Measurements from ENCODE around the gene CD72. TPM values are rescaled to one million over a fixed set of nuclear protein-coding genes. Genes with fewer than 3 reads are reported as not detected.
A peak's percentile ranks its signal among the peaks of the same experiment; 100 is the strongest.

The CD72 gene
- total and polyA plus RNA-seq, 4 donors: 2.0 to 5.7 (median 3.5) TPM

DNA sequence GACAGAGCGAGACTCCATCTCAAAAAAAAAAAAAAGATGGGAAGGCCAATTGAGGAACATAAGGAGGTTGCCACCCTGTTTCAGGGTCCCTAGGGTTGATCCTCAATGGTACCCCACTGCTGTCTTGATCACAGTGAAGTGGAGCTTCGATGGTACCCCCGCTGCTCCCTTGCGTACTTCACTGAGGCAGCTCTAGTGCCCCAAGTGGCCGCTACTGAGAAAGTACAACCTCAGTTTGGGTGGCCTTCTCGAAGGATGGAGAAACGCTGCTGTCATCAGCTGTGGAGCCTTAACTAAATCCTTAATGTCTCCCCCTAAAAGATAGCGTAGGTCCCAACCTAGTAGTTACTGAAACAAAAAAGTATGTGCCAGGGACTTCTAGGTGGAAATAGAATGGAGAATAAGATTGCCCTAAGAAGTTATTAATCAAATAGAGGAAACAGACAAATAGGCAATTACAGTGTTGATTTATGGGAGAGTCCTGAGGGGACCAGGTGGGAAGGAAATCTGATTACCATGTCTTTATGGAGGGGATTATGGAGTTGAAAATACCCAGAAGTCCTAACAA, 6.9 kb downstream of the CD72 start:
- H3K27me3 ChIP-seq (ENCODE audit: control insufficient read depth in 4 of 4, insufficient read depth in 4 of 4, low read length in 3 of 4): no peaks in the 10 kb centered on the region
- H3K4me3 ChIP-seq (ENCODE audit: low read depth in 1 of 3, low read length in 3 of 3): no peak overlapping the region
- 22% methylated on average over 8 of the region's 8 CpGs for WGBS
- TF ChIP-seq, protein P1, sequence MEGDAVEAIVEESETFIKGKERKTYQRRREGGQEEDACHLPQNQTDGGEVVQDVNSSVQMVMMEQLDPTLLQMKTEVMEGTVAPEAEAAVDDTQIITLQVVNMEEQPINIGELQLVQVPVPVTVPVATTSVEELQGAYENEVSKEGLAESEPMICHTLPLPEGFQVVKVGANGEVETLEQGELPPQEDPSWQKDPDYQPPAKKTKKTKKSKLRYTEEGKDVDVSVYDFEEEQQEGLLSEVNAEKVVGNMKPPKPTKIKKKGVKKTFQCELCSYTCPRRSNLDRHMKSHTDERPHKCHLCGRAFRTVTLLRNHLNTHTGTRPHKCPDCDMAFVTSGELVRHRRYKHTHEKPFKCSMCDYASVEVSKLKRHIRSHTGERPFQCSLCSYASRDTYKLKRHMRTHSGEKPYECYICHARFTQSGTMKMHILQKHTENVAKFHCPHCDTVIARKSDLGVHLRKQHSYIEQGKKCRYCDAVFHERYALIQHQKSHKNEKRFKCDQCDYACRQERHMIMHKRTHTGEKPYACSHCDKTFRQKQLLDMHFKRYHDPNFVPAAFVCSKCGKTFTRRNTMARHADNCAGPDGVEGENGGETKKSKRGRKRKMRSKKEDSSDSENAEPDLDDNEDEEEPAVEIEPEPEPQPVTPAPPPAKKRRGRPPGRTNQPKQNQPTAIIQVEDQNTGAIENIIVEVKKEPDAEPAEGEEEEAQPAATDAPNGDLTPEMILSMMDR (IDR thresholded peaks at IDR 0.05; ENCODE audit: low read depth, low read length, missing input control): peak; percentile 45
- no peak for TF ChIP-seq NR2F2 (IDR thresholded peaks at IDR 0.05)
- TF ChIP-seq SP1 (IDR thresholded peaks at IDR 0.05): no peak
- TF ChIP-seq RAD21 (IDR thresholded peaks at IDR 0.05): peak in 1 of 2 donors; percentile 61
- no peaks in the 10 kb centered on the region for H3K9me3 ChIP-seq (ENCODE audit: control insufficient read depth in 4 of 4, low read length in 3 of 4)
- H3K9ac ChIP-seq (ENCODE audit: low read depth in 1 of 2, low read length in 2 of 2): no peak overlapping the region
- DNase-seq (ENCODE audit: low spot score): no peak
- H3K4me1 ChIP-seq (ENCODE audit: control insufficient read depth in 4 of 4, insufficient read depth in 4 of 4, low read length in 3 of 4): peaks cover 3 to 8% (median 5%) of the 10 kb centered on the region in 4 donors
- no peak overlapping the region for H3K27ac ChIP-seq (ENCODE audit: low read depth in 1 of 2, low read length in 2 of 2)
- H3K36me3 ChIP-seq (ENCODE audit: control insufficient read depth in 4 of 4, insufficient read depth in 3 of 4, low read depth in 1 of 4, low read length in 3 of 4): peaks cover 3 to 19% (median 8%) of the 10 kb centered on the region in 4 donors

DNA sequence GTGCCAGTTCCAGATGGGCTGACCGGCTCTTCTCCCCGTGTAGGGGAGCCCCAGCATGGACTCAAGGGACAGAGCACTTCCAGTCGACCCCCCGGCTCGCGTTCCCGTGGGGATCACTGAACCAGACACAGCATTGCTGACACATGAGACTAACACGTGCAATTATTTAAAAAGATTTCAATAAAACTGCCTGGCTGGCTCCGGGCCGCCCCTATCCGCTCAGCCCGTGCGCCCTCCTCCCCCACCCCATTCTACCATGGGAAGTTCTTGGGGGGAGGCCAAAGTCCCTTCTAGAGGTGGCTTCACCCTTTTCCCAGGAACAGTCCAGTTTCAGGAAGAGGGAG, 8.4 kb downstream of the CD72 start:
- H3K4me1 ChIP-seq (ENCODE audit: control insufficient read depth in 4 of 4, insufficient read depth in 4 of 4, low read length in 3 of 4): peaks cover 7 to 17% (median 13%) of the 10 kb centered on the region in 4 donors
- H3K9ac ChIP-seq (ENCODE audit: low read depth in 1 of 2, low read length in 2 of 2): no peak overlapping the region
- no peak overlapping the region for H3K4me3 ChIP-seq (ENCODE audit: low read depth in 1 of 3, low read length in 3 of 3)
- H3K9me3 ChIP-seq (ENCODE audit: control insufficient read depth in 4 of 4, low read length in 3 of 4): no peaks in the 10 kb centered on the region
- WGBS: 94% methylated on average over 13 of the region's 13 CpGs
- no peak for DNase-seq (ENCODE audit: low spot score)
- TF ChIP-seq, protein P2, sequence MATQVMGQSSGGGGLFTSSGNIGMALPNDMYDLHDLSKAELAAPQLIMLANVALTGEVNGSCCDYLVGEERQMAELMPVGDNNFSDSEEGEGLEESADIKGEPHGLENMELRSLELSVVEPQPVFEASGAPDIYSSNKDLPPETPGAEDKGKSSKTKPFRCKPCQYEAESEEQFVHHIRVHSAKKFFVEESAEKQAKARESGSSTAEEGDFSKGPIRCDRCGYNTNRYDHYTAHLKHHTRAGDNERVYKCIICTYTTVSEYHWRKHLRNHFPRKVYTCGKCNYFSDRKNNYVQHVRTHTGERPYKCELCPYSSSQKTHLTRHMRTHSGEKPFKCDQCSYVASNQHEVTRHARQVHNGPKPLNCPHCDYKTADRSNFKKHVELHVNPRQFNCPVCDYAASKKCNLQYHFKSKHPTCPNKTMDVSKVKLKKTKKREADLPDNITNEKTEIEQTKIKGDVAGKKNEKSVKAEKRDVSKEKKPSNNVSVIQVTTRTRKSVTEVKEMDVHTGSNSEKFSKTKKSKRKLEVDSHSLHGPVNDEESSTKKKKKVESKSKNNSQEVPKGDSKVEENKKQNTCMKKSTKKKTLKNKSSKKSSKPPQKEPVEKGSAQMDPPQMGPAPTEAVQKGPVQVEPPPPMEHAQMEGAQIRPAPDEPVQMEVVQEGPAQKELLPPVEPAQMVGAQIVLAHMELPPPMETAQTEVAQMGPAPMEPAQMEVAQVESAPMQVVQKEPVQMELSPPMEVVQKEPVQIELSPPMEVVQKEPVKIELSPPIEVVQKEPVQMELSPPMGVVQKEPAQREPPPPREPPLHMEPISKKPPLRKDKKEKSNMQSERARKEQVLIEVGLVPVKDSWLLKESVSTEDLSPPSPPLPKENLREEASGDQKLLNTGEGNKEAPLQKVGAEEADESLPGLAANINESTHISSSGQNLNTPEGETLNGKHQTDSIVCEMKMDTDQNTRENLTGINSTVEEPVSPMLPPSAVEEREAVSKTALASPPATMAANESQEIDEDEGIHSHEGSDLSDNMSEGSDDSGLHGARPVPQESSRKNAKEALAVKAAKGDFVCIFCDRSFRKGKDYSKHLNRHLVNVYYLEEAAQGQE (IDR thresholded peaks at IDR 0.05): no peak
- TF ChIP-seq SP1 (IDR thresholded peaks at IDR 0.05) (no peak), JUND (IDR thresholded peaks at IDR 0.05) (no peak), FOXA2 (IDR thresholded peaks at IDR 0.05) (no peak), HNF4G (IDR thresholded peaks at IDR 0.05) (no peak), RXRA (IDR thresholded peaks at IDR 0.05) (no peak), NR2F2 (IDR thresholded peaks at IDR 0.05) (no peak), YY1 (IDR thresholded peaks at IDR 0.05) (no peak), HNF4A (conservative IDR thresholded peaks at IDR 0.05) (no peak), GABPA (IDR thresholded peaks at IDR 0.05 in 1 of 2, conservative IDR thresholded peaks at IDR 0.05 in 1 of 2) (no peak)
- TF ChIP-seq, protein P3, sequence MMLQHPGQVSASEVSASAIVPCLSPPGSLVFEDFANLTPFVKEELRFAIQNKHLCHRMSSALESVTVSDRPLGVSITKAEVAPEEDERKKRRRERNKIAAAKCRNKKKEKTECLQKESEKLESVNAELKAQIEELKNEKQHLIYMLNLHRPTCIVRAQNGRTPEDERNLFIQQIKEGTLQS (IDR thresholded peaks at IDR 0.05): no peak
- TF ChIP-seq, protein P1 (IDR thresholded peaks at IDR 0.05; ENCODE audit: low read depth, low read length, missing input control): no peak
- TF ChIP-seq, protein P4, sequence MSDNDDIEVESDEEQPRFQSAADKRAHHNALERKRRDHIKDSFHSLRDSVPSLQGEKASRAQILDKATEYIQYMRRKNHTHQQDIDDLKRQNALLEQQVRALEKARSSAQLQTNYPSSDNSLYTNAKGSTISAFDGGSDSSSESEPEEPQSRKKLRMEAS (IDR thresholded peaks at IDR 0.05): no peak
- peaks cover 3 to 19% (median 8%) of the 10 kb centered on the region in 4 donors for H3K36me3 ChIP-seq (ENCODE audit: control insufficient read depth in 4 of 4, insufficient read depth in 3 of 4, low read depth in 1 of 4, low read length in 3 of 4)
- no peaks in the 10 kb centered on the region for H3K27me3 ChIP-seq (ENCODE audit: control insufficient read depth in 4 of 4, insufficient read depth in 4 of 4, low read length in 3 of 4)
- no peak overlapping the region for H3K27ac ChIP-seq (ENCODE audit: low read depth in 1 of 2, low read length in 2 of 2)

All from liver (tissue), 9 donors.